Panc1 (cell line): ENCODE data around the gene GABRD. TPM values are rescaled to one million over a fixed set of nuclear protein-coding genes. Genes with fewer than 3 reads are reported as not detected.

Source experiments
- ATAC-seq: fragments of 200-7000 bp; cut with Tn5 transposase; 2 replicates; pipeline ENCODE4 v1.9.1; 2020; ENCODE audit warnings: mild to moderate bottlenecking, moderate library complexity
- BruUV-seq: library from RNA; stranded (reverse); fragments of 400-500 nt; replicated peaks from 2 replicates; lab custom pipeline; 2021; lab: Mats Ljungman, UMichigan
- CTCF ChIA-PET: fragments of 300-600 bp; sonication (Branson Sonifier 250); formaldehyde crosslinking; loops from one replicate; lab custom pipeline; 2022; ENCODE audit warnings: antibody characterized with exemption; lab: Charles Lee
- POLR2A ChIA-PET: fragments of 300-600 bp; sonication (Branson Sonifier 250); formaldehyde crosslinking; loops from one replicate; lab custom pipeline; 2022; ENCODE audit warnings: antibody characterized with exemption; lab: Charles Lee
- DNase-seq: peaks from one replicate; pipeline ENCODE4 v3.0.0-alpha.2; 2010; ENCODE audit warnings: low read depth, low spot score
- H3K27ac ChIP-seq: 2 replicates; pipeline ENCODE4 v1.5.1; 2011; ENCODE audit warnings: mild to moderate bottlenecking, low read length, inconsistent platforms
- H3K27me3 ChIP-seq: fragments of 200-500 bp; sonication (Bioruptor generic); 2 replicates; pipeline ENCODE4 v1.6.0; 2014; ENCODE audit warnings: low read length, inconsistent platforms; ENCODE audit not compliant: control insufficient read depth, insufficient read depth
- H3K36me3 ChIP-seq: fragments of 200-500 bp; sonication (Bioruptor generic); 2 replicates; pipeline ENCODE4 v1.5.1; 2014; ENCODE audit warnings: inconsistent platforms, mild to moderate bottlenecking, low read length, moderate library complexity; ENCODE audit not compliant: control insufficient read depth, insufficient read depth
- H3K4me1 ChIP-seq: 2 replicates; pipeline ENCODE4 v1.5.1; 2011; ENCODE audit warnings: inconsistent platforms, mild to moderate bottlenecking, low read length, moderate library complexity; ENCODE audit not compliant: control insufficient read depth, insufficient read depth
- H3K4me3 ChIP-seq, 2 experiments: 2 replicates each; pipeline ENCODE4 v1.5.1; 2011 to 2012; ENCODE audit warnings: low read depth in 2 of 2, low read length in 2 of 2, mild to moderate bottlenecking in 2 of 2, inconsistent platforms in 1 of 2, moderate library complexity in 1 of 2
- H3K9me3 ChIP-seq: fragments of 200-500 bp; sonication (Bioruptor generic); 2 replicates; pipeline ENCODE4 v1.5.1; 2014; ENCODE audit warnings: low read depth, mild to moderate bottlenecking, inconsistent platforms, low read length, moderate library complexity; ENCODE audit not compliant: control insufficient read depth, insufficient read depth
- CTCF ChIP-seq: fragments of 450-650 bp; IDR thresholded peaks from 2 replicates; pipeline ENCODE4 v1.5.1; 2017; ENCODE audit warnings: mild to moderate bottlenecking
- POLR2AphosphoS5 ChIP-seq: IDR thresholded peaks from 2 replicates; pipeline ENCODE4 v1.6.1; 2012; ENCODE audit warnings: mild to moderate bottlenecking, low read depth, low read length, moderate library complexity
- REST ChIP-seq, 2 experiments: IDR thresholded peaks; 2 replicates each; pipeline ENCODE4 v1.6.1; 2011 to 2012; ENCODE audit warnings: low read depth in 2 of 2, control low read depth in 1 of 2, low read length in 1 of 2, mild to moderate bottlenecking in 1 of 2, moderate library complexity in 1 of 2; ENCODE audit not compliant: insufficient read depth in 1 of 2
- SIN3A ChIP-seq: IDR thresholded peaks from 2 replicates; pipeline ENCODE4 v1.6.1; 2012; ENCODE audit warnings: low read depth, mild to moderate bottlenecking, low read length, moderate library complexity, borderline replicate concordance; ENCODE audit not compliant: insufficient read depth
- TCF7L2 ChIP-seq: IDR thresholded peaks from 2 replicates; pipeline ENCODE4 v1.6.1; 2011; ENCODE audit warnings: mild to moderate bottlenecking, low read depth, low read length, inconsistent platforms
- in situ Hi-C: cut with HindIII; loops from 2 replicates; pipeline ENCODE4 v1.10.0; 2016; ENCODE audit warnings: low sequenced_read_pairs, low pct_unique_long_range_greater_than_20kb
- intact Hi-C: fragments of 100-400 bp; cut with micrococcal nuclease; formaldehyde crosslinking; loops from one replicate; pipeline ENCODE4 v1.10.0; 2022; ENCODE audit not compliant: unreplicated experiment
- total RNA-seq: library from RNA; stranded (reverse); gene quantifications from one replicate; pipeline ENCODE4 v1.2.1, GENCODE V29; 2021; ENCODE audit not compliant: unreplicated experiment

GABRD gene
- total RNA-seq, 1 experiment from 2014 or later: 3.0 TPM

GRCh38 chr1:2027961-2028583, 8.9 kb downstream of the GABRD start:
- Histone ChIP-seq H3K4me3 (no peak overlapping the region), H3K4me1 (no peaks in the 10 kb centered on the region), H3K27me3 (no peaks in the 10 kb centered on the region), H3K9me3 (no peaks in the 10 kb centered on the region), H3K36me3 (no peaks in the 10 kb centered on the region), H3K27ac (no peak overlapping the region)
- ATAC-seq: no peak
- no TSS peak for BruUV-seq
- intact Hi-C loops (no loop called here), in situ Hi-C loops (no loop called here)
- CTCF ChIA-PET: no interaction called here
- DNase-seq: no peak
- TF ChIP-seq REST (IDR thresholded peaks at IDR 0.05; ENCODE audit: insufficient read depth in 1 of 2, low read depth in 2 of 2, low read length in 1 of 2): no peak
- POLR2A ChIA-PET: interaction anchor here (0.6 kb wide), 1 partner anchor 143 kb away, joined by 6 read pairs; no protein-coding TSS in a partner anchor

GRCh38 chr1:2028870-2029560, 9.9 kb downstream of the GABRD start:
- ChIA-PET POLR2A (no interaction called here), CTCF (interaction anchor here (0.6 kb wide), 1 partner anchor 99 kb away, joined by 3 read pairs; no protein-coding TSS in a partner anchor)
- no peaks in the 10 kb centered on the region for H3K4me1 ChIP-seq
- no peak for ATAC-seq
- DNase-seq: no peak
- no peaks in the 10 kb centered on the region for H3K9me3 ChIP-seq
- H3K36me3 ChIP-seq: no peaks in the 10 kb centered on the region
- no peaks in the 10 kb centered on the region for H3K27me3 ChIP-seq
- intact Hi-C loops (no loop called here), in situ Hi-C loops (no loop called here)
- TF ChIP-seq TCF7L2: no peak
- no peak for TF ChIP-seq POLR2AphosphoS5
- no peak for TF ChIP-seq CTCF
- TF ChIP-seq REST (IDR thresholded peaks at IDR 0.05; ENCODE audit: insufficient read depth in 1 of 2, low read depth in 2 of 2, low read length in 1 of 2): no peak
- TF ChIP-seq SIN3A: no peak
- H3K27ac ChIP-seq: no peak overlapping the region
- H3K4me3 ChIP-seq: no peak overlapping the region
- no TSS peak for BruUV-seq
